HG03196 (cell line): Measurements from ENCODE around the gene PGPEP1.
"Not testable (repeated sequence)": the region's sequence is repeated elsewhere in the genome, so short reads cannot be mapped to it uniquely, and the experiment has no call there.

Experiments
- ATAC-seq: cut with Tn5 transposase; IDR thresholded peaks from one replicate; pipeline ENCODE4 v1.9.1; 2021; ENCODE audit not compliant: unreplicated experiment

The PGPEP1 gene

DNA sequence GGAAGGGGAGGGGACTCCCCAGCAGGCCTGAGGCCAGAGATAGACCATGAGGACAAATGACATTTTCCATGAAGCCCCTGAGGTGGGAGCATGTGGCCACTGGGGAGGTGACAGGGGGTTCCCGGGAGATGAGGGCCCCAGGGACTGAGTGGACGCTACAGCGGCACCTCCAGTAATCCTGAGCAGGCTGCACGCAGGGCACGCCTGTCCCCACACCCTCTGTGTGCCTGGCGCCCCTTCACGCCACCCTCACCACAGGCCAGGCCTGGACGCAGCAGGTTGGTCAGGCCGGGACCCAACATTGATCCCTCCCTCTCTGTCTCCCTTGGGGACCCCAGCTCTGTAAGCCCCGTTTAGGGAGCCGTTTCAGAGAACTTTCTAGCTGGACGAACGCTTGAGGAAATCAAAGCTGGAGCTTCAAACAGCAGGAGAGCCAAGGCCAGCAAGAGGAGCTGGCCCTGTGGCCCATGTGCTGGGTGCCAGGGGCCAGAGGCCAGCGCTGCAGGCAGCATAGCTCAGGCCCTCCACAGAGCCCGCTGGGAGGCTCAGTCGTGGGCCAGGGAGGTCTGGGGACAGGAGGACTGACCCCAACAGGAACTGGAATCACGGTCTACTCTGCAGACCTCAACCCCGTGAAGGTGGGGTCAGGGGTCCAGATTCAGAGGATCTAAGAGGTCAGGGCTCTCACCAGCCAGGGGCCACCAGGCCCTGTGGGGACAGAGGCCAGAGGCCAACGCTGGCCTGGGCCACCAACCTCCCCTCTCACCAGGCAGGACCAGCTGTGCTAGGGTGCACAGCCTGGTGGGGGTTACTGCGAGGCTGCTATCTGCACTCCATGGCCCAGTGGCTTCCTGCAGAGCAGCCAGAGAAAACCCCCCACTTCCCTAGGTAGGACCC is 32.1 kb upstream of the PGPEP1 start:
- ATAC-seq: no peak

DNA sequence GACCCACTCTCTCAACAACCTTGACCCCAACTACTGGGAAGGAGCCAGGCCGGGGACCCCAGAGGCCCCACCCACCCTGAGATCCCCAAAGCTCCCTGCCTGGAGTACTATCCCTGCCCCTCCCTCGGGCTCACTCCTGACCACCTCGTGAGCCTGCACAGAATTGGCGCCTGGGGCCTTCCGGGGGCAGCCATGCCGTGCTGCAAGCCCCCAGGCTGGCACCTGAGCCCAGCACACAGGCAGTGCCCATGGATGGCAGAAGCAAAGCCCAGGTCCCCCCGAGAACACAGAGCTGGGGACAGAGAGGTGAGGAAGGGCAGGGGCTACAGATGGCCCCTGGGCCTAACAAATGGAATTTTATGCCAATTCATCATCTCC is 31.5 kb upstream of the PGPEP1 start:
- ATAC-seq: no peak

DNA sequence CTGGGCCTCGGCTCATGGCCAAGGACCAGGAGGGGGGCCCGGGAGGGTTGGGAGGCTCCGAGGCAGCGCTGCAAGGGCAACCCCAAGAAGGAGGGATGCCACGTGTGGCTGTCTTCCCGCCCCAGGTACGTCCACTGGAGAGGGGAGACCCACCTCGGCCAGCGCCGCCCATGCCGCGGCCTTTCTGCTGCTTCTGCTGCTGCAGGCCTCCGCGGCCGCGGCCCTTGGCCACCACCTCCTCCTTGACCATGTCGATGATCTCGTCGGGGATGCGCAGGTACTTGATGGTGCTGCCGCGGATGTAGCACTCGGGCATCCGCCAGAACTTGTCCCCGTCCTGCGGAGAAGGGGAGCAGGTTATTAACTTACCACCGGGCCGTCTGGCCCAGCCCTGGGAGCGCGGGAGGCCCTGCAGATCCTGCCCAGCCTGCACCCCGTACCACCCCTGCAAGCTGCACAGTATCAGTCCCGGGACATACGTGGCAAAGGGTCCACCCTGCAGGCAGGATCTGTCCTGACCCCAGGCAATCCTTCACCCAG is 30.8 kb upstream of the PGPEP1 start:
- ATAC-seq: no peak

DNA sequence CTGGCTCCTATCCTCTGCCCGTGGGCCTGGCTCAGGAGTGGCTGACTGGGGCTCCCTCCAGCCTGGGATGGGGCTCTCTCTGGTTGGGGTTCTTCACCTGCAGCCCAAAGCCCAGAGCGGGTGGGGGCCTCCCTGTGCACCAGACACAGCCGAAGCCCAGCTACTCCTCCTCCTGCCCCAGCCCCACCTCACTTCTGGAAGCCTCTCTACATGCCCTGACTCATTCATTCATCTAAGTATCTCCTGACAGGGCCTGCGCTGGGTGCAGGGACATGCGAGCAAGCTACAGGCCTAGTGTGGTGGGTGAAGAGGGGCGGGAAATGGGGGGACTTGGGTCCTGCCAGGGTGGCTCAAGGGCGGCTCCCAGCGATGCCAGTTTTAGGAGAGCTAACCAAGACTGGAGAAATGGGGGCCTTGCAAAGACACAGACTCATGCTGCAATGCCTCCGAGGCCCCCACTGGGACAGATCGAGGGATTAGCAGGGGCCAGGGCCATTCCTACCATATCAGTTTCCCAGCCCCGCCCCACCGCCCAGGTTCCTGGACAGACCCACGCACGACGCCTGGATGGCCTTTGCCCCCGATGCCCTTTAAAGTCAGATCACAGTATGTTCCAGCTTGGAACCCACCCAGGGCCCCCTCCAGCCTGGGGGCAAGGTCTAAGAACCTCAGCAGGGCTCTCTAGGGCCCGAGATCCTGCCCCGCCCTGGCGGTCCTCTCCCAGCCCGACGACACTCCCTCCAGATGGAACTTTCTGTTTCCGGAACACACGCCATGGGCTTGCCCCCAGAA is 30.1 kb upstream of the PGPEP1 start:
- no peak for ATAC-seq

DNA sequence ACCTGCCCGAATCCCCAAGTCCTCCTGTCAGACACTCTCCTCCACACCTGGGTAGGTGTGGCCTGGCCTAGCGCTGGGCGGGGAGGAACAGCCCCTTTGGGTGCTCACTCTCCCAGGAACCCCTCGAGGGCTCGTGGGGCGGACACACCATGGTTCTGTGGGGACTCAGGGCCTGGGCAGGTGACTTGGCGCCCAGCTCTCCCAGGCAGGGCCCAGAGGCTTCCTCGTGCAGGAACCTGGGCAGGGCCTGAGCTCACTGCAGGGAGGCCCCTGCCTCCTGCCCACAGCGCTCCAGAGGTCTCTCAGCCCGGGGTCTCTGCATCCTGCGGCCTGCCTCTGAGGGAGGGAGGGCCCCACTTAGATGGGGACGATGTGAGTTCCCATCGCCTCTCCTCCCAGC is 29.4 kb upstream of the PGPEP1 start:
- ATAC-seq: no peak

DNA sequence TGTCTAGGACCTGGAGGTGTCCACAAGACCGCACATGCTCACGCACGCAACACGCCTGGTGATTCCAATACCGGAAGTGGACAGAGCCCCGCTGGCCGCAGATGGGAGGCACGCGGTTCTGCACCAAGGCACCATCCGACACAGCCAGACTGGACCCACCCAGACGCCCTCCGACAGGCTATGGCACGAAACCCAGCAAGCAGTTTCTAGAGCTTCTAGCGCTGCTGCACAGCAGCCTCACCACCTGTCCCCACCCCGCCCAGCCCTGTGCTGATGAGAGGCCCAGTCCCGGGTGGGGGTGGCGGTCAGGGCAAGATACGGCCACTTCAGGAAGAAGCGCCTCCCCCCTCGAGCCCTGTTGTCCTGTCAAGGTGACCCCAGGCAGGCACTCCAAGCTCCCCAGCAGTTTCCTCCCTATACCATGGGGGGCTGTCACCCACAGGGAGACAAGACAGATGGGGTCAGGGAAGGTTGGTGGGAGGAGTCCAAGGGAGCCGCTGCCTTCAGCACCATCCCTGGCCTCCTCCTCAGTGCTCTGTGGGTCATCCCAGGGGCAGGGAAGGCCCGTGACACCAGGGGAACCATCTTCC is 28.8 kb upstream of the PGPEP1 start:
- ATAC-seq: no peak

DNA sequence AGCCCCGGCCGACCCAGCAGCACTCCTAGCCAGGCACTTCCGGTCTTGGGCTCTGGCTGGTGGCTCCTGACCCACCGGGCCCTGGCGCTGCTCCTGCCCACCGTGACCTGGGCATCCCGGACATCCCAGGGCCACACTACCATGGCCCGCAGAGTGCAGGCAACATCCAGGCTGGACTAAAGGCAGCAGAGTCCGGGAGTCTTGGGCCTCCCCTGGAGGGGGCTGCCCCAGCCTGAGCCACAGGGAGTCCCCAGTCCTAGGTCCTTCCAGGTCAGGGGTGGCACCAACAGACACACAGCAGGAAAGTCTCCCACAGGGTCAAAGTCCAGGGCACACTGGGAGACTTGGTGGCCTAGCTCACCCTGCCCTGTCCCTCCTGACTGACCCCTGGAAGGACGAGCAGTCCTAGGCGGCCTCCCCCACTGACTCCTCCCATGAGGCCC is 28.3 kb upstream of the PGPEP1 start:
- no peak for ATAC-seq

DNA sequence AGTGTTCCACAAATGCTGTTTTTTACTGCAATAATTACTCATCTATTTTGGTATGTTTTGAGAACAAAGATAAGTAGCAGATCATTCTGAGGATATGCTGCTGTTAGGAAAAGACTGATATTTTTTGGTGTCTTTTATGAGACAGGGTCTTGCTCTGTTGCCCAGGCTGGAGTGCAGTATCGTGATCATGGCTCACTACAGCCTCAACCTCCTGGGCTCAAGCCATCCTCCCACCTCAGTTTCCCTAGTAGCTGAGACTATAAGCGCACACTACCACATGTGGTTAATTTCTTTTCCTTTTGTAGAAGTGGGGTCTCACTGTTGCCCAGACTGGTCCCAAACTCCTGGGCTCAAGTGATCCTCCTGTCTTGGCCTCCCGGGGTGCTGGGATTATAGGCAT is 27.0 kb upstream of the PGPEP1 start:
- ATAC-seq: no peak

DNA sequence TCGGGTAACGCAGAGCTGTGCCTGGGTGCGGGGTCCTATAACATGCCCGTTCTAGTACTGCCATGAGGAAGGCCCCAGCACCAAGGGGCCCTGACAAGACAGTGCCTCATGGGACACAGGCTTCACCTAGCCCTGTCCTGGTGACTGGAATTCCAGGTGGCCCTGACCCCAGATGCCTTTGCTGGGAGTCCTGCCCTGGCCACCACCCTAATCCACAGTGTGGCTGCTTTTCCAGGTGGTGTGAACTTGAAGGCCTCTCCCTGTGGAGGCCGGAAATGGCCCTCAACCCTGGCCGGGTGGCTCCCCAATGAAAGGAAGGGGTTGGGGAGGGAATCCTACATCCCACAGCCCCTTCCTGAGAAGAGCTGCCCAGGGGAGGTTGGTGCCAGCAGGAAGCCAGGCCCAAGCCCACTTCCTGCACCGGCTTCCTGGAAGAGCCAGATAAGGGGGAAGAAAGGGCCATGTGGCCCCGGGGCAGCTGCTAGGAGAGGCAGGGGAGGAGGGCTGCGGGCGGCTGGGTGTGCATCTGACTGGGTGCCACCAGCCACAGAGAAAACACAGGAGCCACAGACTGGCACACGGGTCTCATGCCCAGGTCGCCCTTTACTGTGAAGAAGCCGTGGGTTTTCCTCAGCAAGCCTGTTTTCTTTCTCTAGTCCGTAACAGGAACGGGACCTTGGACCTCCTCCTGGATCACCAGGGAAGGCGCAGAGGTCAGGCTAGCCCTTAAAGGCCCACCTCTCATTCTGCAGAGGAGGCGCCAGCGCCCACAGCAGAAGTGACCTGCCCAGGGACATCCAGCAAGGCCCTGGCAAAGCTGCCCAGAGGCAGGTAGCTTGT is 22.2 kb upstream of the PGPEP1 start:
- ATAC-seq: no peak

DNA sequence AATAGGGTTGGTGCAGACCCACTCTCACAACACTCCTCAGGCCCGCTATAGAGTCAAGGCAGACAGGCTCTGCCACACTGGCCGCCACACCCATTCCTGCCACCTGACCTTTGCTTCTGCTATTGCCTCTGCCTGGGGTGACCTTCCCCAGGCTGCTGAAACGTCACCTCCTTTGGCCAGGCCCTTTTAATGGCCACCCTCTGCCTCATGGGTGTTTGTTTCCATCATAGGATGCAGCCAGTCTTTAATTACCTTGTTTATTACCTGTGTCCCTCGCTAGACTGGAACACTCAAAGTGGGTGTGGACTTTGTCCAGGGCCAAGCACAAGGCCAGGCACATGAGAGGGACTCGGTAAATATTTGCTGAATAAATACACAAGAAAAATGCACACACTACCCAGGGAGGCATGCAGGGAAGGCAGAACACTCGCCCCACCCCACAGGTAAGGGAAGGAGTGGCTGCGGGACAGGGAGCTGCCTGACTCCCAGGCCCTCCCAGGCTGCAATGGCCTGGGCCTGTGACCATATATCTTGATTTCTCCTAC is 20.7 kb upstream of the PGPEP1 start:
- no peak for ATAC-seq

DNA sequence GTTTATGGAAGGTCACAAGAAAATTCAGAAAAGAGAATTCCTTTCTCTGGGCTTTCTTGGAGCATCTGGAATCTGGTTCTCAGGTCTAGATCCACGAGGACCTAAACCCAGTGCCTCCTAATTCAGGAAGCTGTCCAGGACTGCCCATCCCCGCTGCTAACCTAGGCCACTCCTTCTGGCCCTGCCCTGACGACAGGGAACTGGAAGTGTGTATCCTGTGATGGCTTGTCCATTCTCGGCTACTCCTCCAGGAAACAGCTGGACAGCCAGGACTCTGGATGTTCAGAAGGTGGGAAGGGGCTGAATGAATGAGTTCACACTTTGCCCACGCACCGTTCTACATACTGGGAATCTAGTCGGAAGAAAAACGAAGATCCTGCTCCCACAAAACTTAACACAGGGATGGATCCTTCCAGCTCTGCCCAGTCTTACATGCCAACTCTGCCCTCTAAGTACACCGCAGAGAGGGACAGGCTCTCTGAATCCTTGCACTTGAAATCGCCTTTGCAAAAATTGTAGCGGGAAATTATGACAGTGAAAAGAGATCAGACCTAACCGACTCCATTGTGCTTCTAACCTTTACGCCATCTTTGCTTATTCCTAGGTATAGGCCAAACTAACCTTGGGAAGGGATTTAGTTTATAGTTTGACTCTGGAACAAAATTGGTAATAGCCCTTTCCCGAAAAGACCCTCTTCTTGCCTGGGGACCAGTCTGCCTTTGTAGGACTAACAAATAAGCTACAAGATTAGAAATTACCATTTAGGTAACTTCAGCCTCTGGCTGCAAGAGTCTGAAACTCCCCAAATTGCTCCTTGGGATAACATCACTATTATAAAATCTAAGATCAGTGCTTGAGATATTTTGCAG is 19.3 kb upstream of the PGPEP1 start:
- ATAC-seq: no peak

DNA sequence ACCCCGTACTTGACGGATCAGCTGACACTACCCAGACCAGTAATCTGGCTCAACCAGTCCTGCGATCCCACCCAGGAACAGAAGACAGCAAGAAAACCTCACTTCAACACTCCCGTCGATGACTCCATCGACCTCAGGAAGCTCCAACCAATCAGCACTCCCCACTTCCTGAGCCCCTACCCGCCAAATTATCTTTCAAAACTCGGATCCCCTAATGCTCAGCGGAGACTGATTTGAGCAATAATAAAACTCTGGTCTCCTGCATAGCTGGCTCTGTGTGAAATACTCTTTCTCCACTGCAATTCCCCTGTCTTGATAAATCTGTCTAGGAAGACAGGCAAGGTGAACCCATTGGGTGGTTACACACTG is 18.7 kb upstream of the PGPEP1 start:
- ATAC-seq: no peak

DNA sequence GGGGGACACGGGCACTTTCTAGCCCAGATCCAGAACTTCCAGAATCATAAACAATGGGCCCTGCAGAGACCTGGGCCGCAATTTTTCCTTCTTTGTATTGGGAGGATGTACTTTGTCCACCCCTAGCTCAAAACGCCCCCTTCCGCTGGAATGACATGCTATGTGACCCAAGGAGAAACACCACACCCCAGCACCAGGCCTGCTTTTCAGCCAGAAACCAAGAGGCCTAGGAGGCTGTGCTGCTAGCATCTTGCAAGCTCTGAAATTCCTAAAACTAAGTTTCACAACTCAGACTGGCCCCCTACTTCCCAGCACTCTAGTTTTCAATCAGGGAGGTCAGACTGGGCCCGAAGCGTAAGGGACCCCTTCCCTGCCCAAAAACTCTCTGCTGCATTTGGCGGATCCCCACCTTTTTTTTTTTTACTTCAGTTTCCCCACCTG is 18.1 kb upstream of the PGPEP1 start:
- no peak for ATAC-seq

DNA sequence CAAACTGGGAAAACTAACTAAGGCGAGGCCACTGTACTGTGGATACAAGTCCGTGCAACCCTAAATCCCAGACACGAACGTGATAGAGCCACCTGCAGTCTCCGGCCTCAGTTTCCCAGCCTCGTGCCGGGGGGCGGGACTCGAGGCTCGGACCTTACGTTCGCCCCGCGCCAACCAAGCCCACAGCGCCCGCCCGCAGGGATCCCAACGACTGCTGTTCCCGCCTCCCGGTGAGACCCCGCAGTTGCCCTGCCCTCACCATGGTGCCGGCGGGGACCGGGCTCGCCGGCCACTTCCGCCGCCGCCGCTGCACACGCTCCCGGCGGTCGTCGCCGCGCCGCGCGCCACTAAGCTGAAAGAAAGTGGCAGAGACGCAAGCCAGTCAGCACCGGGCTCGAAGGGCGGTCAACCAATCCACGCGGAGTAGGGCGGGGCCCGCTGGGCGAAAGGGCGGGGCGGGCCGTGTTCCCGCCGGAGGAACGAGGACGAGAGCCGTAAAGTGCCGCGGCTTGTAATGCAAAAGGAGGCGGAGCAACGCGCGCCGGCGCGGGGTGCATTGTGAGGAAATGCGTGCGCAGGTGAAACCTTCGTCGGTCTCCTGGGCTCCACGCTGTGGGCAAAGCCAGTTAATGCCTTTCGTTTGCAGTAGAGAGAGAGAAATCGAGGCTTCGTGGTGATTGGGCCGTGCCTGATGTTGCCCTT is 17.5 kb upstream of the PGPEP1 start, which contains the start of gene LSM4:
TSS of gene LSM4 (minus strand) at position 318 of the 702 bp plus-strand sequence. CDS start at position 262, 56 bp downstream.
- peak; percentile 88 for ATAC-seq

DNA sequence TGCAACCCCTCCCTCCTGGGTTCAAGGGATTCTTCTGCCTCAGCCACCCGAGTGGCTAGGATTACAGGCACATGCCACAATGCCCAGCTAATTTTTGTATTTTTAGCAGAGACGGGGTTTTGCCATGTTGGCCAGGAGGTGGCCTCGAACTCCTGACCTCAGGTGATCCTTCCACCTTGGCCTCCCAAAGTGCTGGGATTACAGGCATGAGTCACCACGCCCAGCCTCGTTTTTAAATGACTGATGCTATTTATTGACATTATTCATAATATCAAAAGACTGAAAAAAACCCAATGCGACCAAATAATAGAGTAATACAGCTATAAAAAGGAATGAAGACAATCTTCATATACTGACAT is 16.0 kb upstream of the PGPEP1 start:
- not testable (repeated sequence) for ATAC-seq

DNA sequence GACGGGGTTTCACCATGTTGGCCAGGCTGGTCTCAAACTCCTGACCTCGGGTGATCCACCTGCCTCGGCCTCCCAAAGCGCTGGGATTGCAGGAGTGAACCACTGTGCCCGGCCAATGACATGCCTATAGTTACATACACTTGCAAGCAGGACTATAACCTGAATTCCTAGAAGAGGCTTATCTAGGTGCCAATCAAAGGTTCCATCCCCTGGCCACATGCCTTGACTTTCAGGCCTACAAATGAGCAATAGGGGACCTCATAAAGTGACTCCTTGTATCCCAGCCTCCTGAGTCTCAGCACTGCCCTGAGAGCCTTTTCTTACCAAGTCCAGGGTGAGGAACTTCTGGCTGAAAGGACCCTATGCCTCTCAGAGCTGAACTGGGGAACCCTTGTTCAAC is 13.6 kb upstream of the PGPEP1 start:
- ATAC-seq: no peak

DNA sequence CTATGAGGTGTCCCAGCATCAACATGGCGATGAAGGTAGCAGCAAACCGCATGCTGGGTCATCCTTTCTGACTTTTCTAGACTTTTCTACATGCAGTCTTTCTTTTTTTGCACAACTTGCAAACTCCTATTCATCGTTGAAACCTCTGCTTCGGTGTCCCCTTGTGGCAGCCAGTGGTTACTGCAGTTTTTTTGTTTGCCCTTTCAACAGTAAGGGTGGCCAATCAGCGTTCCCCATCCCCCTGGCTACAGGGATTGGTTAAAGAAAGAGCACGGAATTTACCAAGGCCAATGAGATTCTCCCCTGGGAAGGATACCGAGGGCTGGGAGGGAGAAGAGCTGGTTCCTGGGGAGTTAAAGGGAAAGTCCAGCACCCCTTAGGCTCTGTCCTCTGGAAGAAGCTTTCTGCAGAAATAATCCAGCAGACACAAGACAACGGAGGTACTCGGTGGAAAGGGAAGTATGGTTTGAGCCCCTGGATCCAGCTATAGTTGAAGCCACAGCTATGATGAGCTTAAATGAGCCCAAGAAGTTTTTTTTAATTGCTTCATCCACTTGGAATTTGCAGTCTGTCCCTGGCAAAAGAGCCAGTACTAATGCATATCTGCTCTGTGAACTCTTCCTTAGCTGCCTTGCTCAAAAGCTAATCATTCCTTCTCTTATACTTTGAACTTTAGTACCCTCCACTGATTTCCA is 11.9 kb upstream of the PGPEP1 start:
- ATAC-seq: peak; percentile 86

DNA sequence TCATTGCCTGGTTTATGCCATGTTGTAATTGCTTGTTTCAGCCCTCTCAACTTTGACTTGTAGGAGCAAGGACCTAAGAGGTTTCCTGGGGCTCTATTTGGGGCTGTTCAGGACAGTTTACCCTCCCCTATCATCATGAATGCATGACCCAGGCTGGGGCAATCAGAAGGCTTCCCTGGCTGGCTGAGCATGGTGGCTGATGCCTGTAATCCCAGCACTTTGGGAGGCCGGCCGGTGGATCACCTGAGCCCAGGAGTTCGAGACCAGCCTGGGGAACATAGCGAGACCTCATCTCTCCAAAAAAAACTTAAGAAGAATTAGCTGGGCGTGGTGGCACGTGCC is 11.4 kb upstream of the PGPEP1 start:
- ATAC-seq: no peak
